ENCODE measurements around the gene MLEC.

Gene MLEC

GRCh38 chr12:120749256-120749655, 62.3 kb downstream of the MLEC start:
- TF ChIP-seq TAF1 (IDR thresholded peaks at IDR 0.05; ENCODE audit: borderline replicate concordance, insufficient read depth, low read length) (no peak), POLR2AphosphoS5 (IDR thresholded peaks at IDR 0.05; ENCODE audit: low read depth, low read length) (no peak), REST (IDR thresholded peaks at IDR 0.05; ENCODE audit: insufficient read depth in 1 of 2, low read depth in 2 of 2, low read length in 2 of 2) (no peak), SIN3A (IDR thresholded peaks at IDR 0.05; ENCODE audit: borderline replicate concordance, insufficient read depth, low read length) (no peak), FOXP2 (optimal IDR thresholded peaks at IDR 0.05; ENCODE audit: borderline replicate concordance, extremely low read depth, extremely low read length, insufficient read depth) (no peak)

GRCh38 chr12:120750806-120751205, 63.9 kb downstream of the MLEC start:
- TF ChIP-seq SIN3A (IDR thresholded peaks at IDR 0.05; ENCODE audit: borderline replicate concordance, insufficient read depth, low read length) = no peak
- no peak for TF ChIP-seq REST (IDR thresholded peaks at IDR 0.05; ENCODE audit: insufficient read depth in 1 of 2, low read depth in 2 of 2, low read length in 2 of 2)
- no peak for TF ChIP-seq POLR2AphosphoS5 (IDR thresholded peaks at IDR 0.05; ENCODE audit: low read depth, low read length)
- TF ChIP-seq TAF1 (IDR thresholded peaks at IDR 0.05; ENCODE audit: borderline replicate concordance, insufficient read depth, low read length) = no peak
- TF ChIP-seq FOXP2 (optimal IDR thresholded peaks at IDR 0.05; ENCODE audit: borderline replicate concordance, extremely low read depth, extremely low read length, insufficient read depth) = no peak

GRCh38 chr12:120751389-120751788, 64.4 kb downstream of the MLEC start:
- no peak for TF ChIP-seq TAF1 (IDR thresholded peaks at IDR 0.05; ENCODE audit: borderline replicate concordance, insufficient read depth, low read length)
- TF ChIP-seq SIN3A (IDR thresholded peaks at IDR 0.05; ENCODE audit: borderline replicate concordance, insufficient read depth, low read length) = no peak
- TF ChIP-seq FOXP2 (optimal IDR thresholded peaks at IDR 0.05; ENCODE audit: borderline replicate concordance, extremely low read depth, extremely low read length, insufficient read depth) = no peak
- TF ChIP-seq POLR2AphosphoS5 (IDR thresholded peaks at IDR 0.05; ENCODE audit: low read depth, low read length) = no peak
- no peak for TF ChIP-seq REST (IDR thresholded peaks at IDR 0.05; ENCODE audit: insufficient read depth in 1 of 2, low read depth in 2 of 2, low read length in 2 of 2)
